HCT116 (cell line): ENCODE results near the gene VWF. TPM values are rescaled to one million over a fixed set of nuclear protein-coding genes. Genes with fewer than 3 reads are reported as not detected.

Experiments used
- ATAC-seq: fragments of 200-7000 bp; cut with Tn5 transposase; 2 replicates; pipeline ENCODE4 v1.9.1; 2020; ENCODE audit warnings: mild to moderate bottlenecking, moderate library complexity
- BruUV-seq: library from RNA; stranded (reverse); fragments of 400-500 nt; replicated peaks from 2 replicates; lab custom pipeline; 2021; lab: Mats Ljungman, UMichigan
- CTCF ChIA-PET: fragments of 300-600 bp; sonication (Branson Sonifier 250); formaldehyde crosslinking; loops from one replicate; lab custom pipeline; 2021; ENCODE audit warnings: antibody characterized with exemption; lab: Charles Lee
- POLR2A ChIA-PET: fragments of 300-600, 350-600 bp; sonication (Branson Sonifier 250); formaldehyde crosslinking; loops from one replicate; lab custom pipeline; 2021; ENCODE audit warnings: antibody characterized with exemption; lab: Charles Lee
- RAD21 ChIA-PET, 2 experiments: fragments of 300-600 bp; sonication (Branson Sonifier 250); formaldehyde crosslinking; loops; one replicate each; lab custom pipeline; 2023; ENCODE audit warnings: low total read pairs in 2 of 2; ENCODE audit not compliant: uncharacterized antibody in 2 of 2, unreplicated experiment in 2 of 2, low non-redundant PET in 1 of 2; lab: Charles Lee
- DNase-seq: peaks from one replicate; pipeline ENCODE4 v3.0.0-alpha.2; 2010; ENCODE audit warnings: low read depth, low spot score
- H2AFZ ChIP-seq: fragments of 200-600 bp; shearing (Covaris generic), sonication (generic); 2 replicates; pipeline ENCODE4 v1.6.1; 2017; ENCODE audit warnings: low read depth, mixed run types, mixed read lengths, antibody characterized with exemption, low read length; ENCODE audit not compliant: poor library complexity, severe bottlenecking
- H3K27ac ChIP-seq: 2 replicates; pipeline ENCODE4 v1.5.1; 2012; ENCODE audit warnings: low read depth, low read length
- H3K27me3 ChIP-seq: fragments of 200-600 bp; sonication (generic); 2 replicates; pipeline ENCODE4 v1.6.1; 2016; ENCODE audit warnings: mixed run types, low read length, mixed read lengths; ENCODE audit not compliant: insufficient read depth
- H3K36me3 ChIP-seq, 2 experiments: fragments of 200-500 bp in 1 of 2; fragments of 200-600 bp in 1 of 2; sonication (Bioruptor generic) in 1 of 2; sonication (generic) in 1 of 2; 2 replicates each; pipeline versions ENCODE4 v1.5.1 to v1.6.1; 2014 to 2016; ENCODE audit warnings: low read length in 2 of 2, inconsistent platforms in 1 of 2, mixed read lengths in 1 of 2, mixed run types in 1 of 2; ENCODE audit not compliant: insufficient read depth in 2 of 2, control insufficient read depth in 1 of 2
- H3K4me1 ChIP-seq, 2 experiments: fragments of 200-600 bp in 1 of 2; sonication (generic) in 1 of 2; 2 replicates each; pipeline versions ENCODE4 v1.5.1 to v1.6.1; 2012 to 2017; ENCODE audit warnings: low read length in 2 of 2, inconsistent platforms in 1 of 2, mild to moderate bottlenecking in 1 of 2, mixed read lengths in 1 of 2, mixed run types in 1 of 2, moderate library complexity in 1 of 2; ENCODE audit not compliant: insufficient read depth in 2 of 2, control insufficient read depth in 1 of 2
- H3K4me2 ChIP-seq: fragments of 200-600 bp; sonication (generic); 2 replicates; pipeline ENCODE4 v1.6.1; 2017; ENCODE audit warnings: mixed run types, low read length, mixed read lengths
- H3K4me3 ChIP-seq, 2 experiments: fragments of 200-600 bp in 1 of 2; sonication (generic) in 1 of 2; replicated peaks in 1 of 2; 2 replicates each; pipeline ENCODE4 v1.5.1; 2011 to 2016; ENCODE audit warnings: low read length in 2 of 2, control low read depth in 1 of 2, low read depth in 1 of 2, mild to moderate bottlenecking in 1 of 2, mixed read lengths in 1 of 2, mixed run types in 1 of 2
- H3K79me2 ChIP-seq: fragments of 200-600 bp; sonication (generic); 2 replicates; pipeline ENCODE4 v1.6.1; 2017; ENCODE audit warnings: mild to moderate bottlenecking, mixed run types, low read length, moderate library complexity, mixed read lengths; ENCODE audit not compliant: insufficient read depth
- H3K9ac ChIP-seq: fragments of 200-600 bp; sonication (generic); 2 replicates; pipeline ENCODE4 v1.6.1; 2016; ENCODE audit warnings: low read length, mixed read lengths
- H3K9me2 ChIP-seq: fragments of 200-600 bp; sonication (generic), shearing (Covaris generic); 2 replicates; pipeline ENCODE4 v1.6.1; 2017; ENCODE audit warnings: mixed run types, mild to moderate bottlenecking, moderate library complexity; ENCODE audit not compliant: insufficient read depth
- H3K9me3 ChIP-seq, 2 experiments: fragments of 200-500 bp in 1 of 2; fragments of 200-600 bp in 1 of 2; sonication (Bioruptor generic) in 1 of 2; sonication (generic) in 1 of 2; 2 replicates each; pipeline ENCODE4 v1.6.1; 2014 to 2017; ENCODE audit warnings: low read length in 2 of 2, mixed read lengths in 2 of 2, inconsistent platforms in 1 of 2, low read depth in 1 of 2, mild to moderate bottlenecking in 1 of 2, mixed run types in 1 of 2, moderate library complexity in 1 of 2; ENCODE audit not compliant: control insufficient read depth in 1 of 2, insufficient read depth in 1 of 2
- H4K20me1 ChIP-seq: fragments of 200-600 bp; sonication (generic), shearing (Covaris generic); 2 replicates; pipeline ENCODE4 v1.6.1; 2017; ENCODE audit warnings: mixed run types, mild to moderate bottlenecking, moderate library complexity; ENCODE audit not compliant: insufficient read depth
- CEBPB ChIP-seq: IDR thresholded peaks from 2 replicates; pipeline ENCODE4 v1.6.1; 2012; ENCODE audit warnings: low read depth
- CTCF ChIP-seq, 3 experiments: fragments of 200-600 bp in 1 of 3; sonication (generic) in 1 of 3; IDR thresholded peaks in 2 of 3; conservative IDR thresholded peaks in 1 of 3; 2 replicates each; pipeline ENCODE4 v1.5.1; 2012 to 2017; ENCODE audit warnings: low read depth in 2 of 3, low read length in 2 of 3, antibody characterized with exemption in 1 of 3, borderline replicate concordance in 1 of 3, control low read depth in 1 of 3, mild to moderate bottlenecking in 1 of 3, mixed read lengths in 1 of 3, mixed run types in 1 of 3, moderate library complexity in 1 of 3; ENCODE audit not compliant: insufficient read depth in 1 of 3
- EGR1 ChIP-seq: IDR thresholded peaks from 2 replicates; pipeline ENCODE4 v1.6.1; 2012; ENCODE audit warnings: low read depth
- ELF1 ChIP-seq: IDR thresholded peaks from 2 replicates; pipeline ENCODE4 v1.6.1; 2012; ENCODE audit warnings: low read depth, borderline replicate concordance
- POLR2A ChIP-seq: IDR thresholded peaks from 2 replicates; pipeline ENCODE4 v1.7.0; 2011; ENCODE audit warnings: borderline replicate concordance; ENCODE audit not compliant: insufficient read depth, insufficient read length; ENCODE audit errors: extremely low read depth
- TCF7L2 ChIP-seq: IDR thresholded peaks from 2 replicates; pipeline ENCODE4 v1.7.0; 2011; ENCODE audit warnings: borderline replicate concordance, inconsistent platforms; ENCODE audit not compliant: insufficient read depth, insufficient read length; ENCODE audit errors: extremely low read depth
- ZFX ChIP-seq: fragments of 450-650 bp; IDR thresholded peaks from 2 replicates; pipeline ENCODE4 v1.6.1; 2017
- intact Hi-C: fragments of 100-400 bp; cut with micrococcal nuclease; formaldehyde crosslinking; loops from 2 replicates; pipeline ENCODE4 v1.10.0; 2022
- total RNA-seq: library from RNA; stranded (reverse); gene quantifications from one replicate; pipeline ENCODE4 v1.2.1, GENCODE V29; 2021; ENCODE audit not compliant: unreplicated experiment
- TF ChIP-seq, protein P1 (sequence below): IDR thresholded peaks from 2 replicates; pipeline ENCODE4 v1.6.1; 2011; ENCODE audit warnings: mild to moderate bottlenecking, low read length, moderate library complexity; ENCODE audit not compliant: insufficient replicate concordance; ENCODE audit errors: extremely low read depth

Gene VWF
- total RNA-seq, 1 experiment from 2014 or later, result 0.57 TPM

DNA sequence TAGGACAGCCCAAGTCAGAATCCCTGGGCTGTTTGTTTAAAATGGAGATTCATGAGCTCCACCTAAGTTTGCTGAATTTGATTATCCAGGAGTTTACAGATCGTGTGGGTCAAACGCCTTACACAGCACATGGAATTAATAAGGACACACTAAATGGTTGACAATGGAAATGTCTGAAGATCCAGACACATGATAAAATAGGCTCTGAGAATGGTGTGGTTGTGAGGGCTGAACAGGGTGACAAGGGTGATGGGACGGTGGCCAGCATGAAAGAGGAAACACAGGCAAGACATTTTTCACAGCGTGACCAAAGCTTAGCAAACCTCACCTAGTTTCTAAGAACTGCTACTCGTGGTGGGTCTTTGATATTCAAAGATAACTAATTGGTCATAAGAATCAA lies 12.5 kb downstream of the VWF start:
- DNase-seq, result no peak
- peaks cover 18 to 36% of the 10 kb centered on the region in 2 experiments for H3K4me1 ChIP-seq
- TF ChIP-seq EGR1 (no peak), POLR2A (no peak), TCF7L2 (no peak), ZFX (no peak), CTCF (IDR thresholded peaks at IDR 0.05 in 2 of 3, conservative IDR thresholded peaks at IDR 0.05 in 1 of 3; ENCODE audit: borderline replicate concordance in 1 of 3, insufficient read depth in 1 of 3, low read depth in 2 of 3, low read length in 2 of 3) (no peak), ELF1 (no peak), CEBPB (no peak)
- TF ChIP-seq, protein P1, sequence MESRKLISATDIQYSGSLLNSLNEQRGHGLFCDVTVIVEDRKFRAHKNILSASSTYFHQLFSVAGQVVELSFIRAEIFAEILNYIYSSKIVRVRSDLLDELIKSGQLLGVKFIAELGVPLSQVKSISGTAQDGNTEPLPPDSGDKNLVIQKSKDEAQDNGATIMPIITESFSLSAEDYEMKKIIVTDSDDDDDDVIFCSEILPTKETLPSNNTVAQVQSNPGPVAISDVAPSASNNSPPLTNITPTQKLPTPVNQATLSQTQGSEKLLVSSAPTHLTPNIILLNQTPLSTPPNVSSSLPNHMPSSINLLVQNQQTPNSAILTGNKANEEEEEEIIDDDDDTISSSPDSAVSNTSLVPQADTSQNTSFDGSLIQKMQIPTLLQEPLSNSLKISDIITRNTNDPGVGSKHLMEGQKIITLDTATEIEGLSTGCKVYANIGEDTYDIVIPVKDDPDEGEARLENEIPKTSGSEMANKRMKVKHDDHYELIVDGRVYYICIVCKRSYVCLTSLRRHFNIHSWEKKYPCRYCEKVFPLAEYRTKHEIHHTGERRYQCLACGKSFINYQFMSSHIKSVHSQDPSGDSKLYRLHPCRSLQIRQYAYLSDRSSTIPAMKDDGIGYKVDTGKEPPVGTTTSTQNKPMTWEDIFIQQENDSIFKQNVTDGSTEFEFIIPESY, result no peak
- TF ChIP-seq, all 23 proteins: peak for 0
- no peak overlapping the region for H3K4me2 ChIP-seq
- no peak overlapping the region for H3K9ac ChIP-seq
- intact Hi-C loops, result loop anchor here (1.0 kb wide), 1 partner anchor 19 kb away; no protein-coding TSS in a partner anchor
- H3K79me2 ChIP-seq, result no peaks in the 10 kb centered on the region
- no peaks in the 10 kb centered on the region for H4K20me1 ChIP-seq
- H3K9me3 ChIP-seq, result no peaks in the 10 kb centered on the region
- no peak overlapping the region for H3K4me3 ChIP-seq
- no peaks in the 10 kb centered on the region for H3K36me3 ChIP-seq
- H3K27me3 ChIP-seq, result no peaks in the 10 kb centered on the region
- POLR2A ChIA-PET, result no interaction called here
- CTCF ChIA-PET, result no interaction called here
- ATAC-seq, result no peak
- H3K9me2 ChIP-seq, result no peaks in the 10 kb centered on the region
- RAD21 ChIA-PET, result no interaction called here
- H3K27ac ChIP-seq, result no peak overlapping the region
- no TSS peak for BruUV-seq
- H2AFZ ChIP-seq, result no peak overlapping the region
